ENCODE results near the gene PLEKHJ1. TPM values are rescaled to one million over a fixed set of nuclear protein-coding genes. Genes with fewer than 3 reads are reported as not detected.
A peak's percentile ranks its signal among the peaks of the same experiment; 100 is the strongest.

PLEKHJ1 gene
- total and polyA plus RNA-seq, 2 of the 13 experiments (the other 11 are each of a cell fraction or from before 2014, with no cell fraction given), result 70.5 to 130 TPM

GRCh38 chr19:2212861-2213711, 23.0 kb downstream of the PLEKHJ1 start (continued):
- no peak; the same call in none of the 2 replicates for TF ChIP-seq AHDC1 (CRISPR knock-in tag; IDR thresholded peaks at IDR 0.05; ENCODE audit: borderline replicate concordance)
- TF ChIP-seq HNF1B (CRISPR knock-in tag; IDR thresholded peaks at IDR 0.05), result 0 out of 2 replicates have a peak, but pooled peaks have one; percentile 56
- TF ChIP-seq ZBTB38 (CRISPR knock-in tag; IDR thresholded peaks at IDR 0.05), result peak; percentile 76
- TF ChIP-seq ZNF790 (CRISPR knock-in tag; IDR thresholded peaks at IDR 0.05; ENCODE audit: borderline replicate concordance), result peak; percentile 62; the same call in 1 of the 2 replicates
- peak; percentile 53; the same call in 1 of the 2 replicates for TF ChIP-seq HOXA7 (CRISPR knock-in tag; IDR thresholded peaks at IDR 0.05)
- TF ChIP-seq, protein P1, sequence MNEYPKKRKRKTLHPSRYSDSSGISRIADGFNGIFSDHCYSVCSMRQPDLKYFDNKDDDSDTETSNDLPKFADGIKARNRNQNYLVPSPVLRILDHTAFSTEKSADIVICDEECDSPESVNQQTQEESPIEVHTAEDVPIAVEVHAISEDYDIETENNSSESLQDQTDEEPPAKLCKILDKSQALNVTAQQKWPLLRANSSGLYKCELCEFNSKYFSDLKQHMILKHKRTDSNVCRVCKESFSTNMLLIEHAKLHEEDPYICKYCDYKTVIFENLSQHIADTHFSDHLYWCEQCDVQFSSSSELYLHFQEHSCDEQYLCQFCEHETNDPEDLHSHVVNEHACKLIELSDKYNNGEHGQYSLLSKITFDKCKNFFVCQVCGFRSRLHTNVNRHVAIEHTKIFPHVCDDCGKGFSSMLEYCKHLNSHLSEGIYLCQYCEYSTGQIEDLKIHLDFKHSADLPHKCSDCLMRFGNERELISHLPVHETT (CRISPR knock-in tag; conservative IDR thresholded peaks at IDR 0.05), result peak; percentile 30
- TF ChIP-seq DNMT3B (CRISPR knock-in tag; conservative IDR thresholded peaks at IDR 0.05), result 0 out of 2 replicates have a peak, but pooled peaks have one; percentile 40
- peak; percentile 72 for TF ChIP-seq ZNF547 (CRISPR knock-in tag; IDR thresholded peaks at IDR 0.05)
- TF ChIP-seq HES4 (CRISPR knock-in tag; IDR thresholded peaks at IDR 0.05; ENCODE audit: borderline replicate concordance), result peak; percentile 83
- peak; percentile 65; the same call in 1 of the 2 replicates for TF ChIP-seq TOE1 (CRISPR knock-in tag; IDR thresholded peaks at IDR 0.05)
- TF ChIP-seq CBX2 (IDR thresholded peaks at IDR 0.05; ENCODE audit: low read depth, low read length), result no peak
- TF ChIP-seq CBX2 (CRISPR knock-in tag; IDR thresholded peaks at IDR 0.05; ENCODE audit: low read depth), result no peak
- peak; percentile 89; the same call in 1 of the 2 replicates for TF ChIP-seq ZMAT3 (CRISPR knock-in tag; conservative IDR thresholded peaks at IDR 0.05)
- peak; percentile 93; the same call in 1 of the 2 replicates for TF ChIP-seq ERF (CRISPR knock-in tag; IDR thresholded peaks at IDR 0.05)
- TF ChIP-seq HNF4A (CRISPR knock-in tag; IDR thresholded peaks at IDR 0.05), result peak; percentile 96
- TF ChIP-seq POLR2A (IDR thresholded peaks at IDR 0.05; ENCODE audit: insufficient read depth in 1 of 2, low read depth in 2 of 2, low read length in 2 of 2), result 0 out of 4 replicates have a peak, but pooled peaks of 1 of the 2 experiments have one; percentile 24
- peak; percentile 93; the same call in 1 of the 2 replicates for TF ChIP-seq ATF5 (CRISPR knock-in tag; IDR thresholded peaks at IDR 0.05; ENCODE audit: low read depth)
- TF ChIP-seq, protein P2, sequence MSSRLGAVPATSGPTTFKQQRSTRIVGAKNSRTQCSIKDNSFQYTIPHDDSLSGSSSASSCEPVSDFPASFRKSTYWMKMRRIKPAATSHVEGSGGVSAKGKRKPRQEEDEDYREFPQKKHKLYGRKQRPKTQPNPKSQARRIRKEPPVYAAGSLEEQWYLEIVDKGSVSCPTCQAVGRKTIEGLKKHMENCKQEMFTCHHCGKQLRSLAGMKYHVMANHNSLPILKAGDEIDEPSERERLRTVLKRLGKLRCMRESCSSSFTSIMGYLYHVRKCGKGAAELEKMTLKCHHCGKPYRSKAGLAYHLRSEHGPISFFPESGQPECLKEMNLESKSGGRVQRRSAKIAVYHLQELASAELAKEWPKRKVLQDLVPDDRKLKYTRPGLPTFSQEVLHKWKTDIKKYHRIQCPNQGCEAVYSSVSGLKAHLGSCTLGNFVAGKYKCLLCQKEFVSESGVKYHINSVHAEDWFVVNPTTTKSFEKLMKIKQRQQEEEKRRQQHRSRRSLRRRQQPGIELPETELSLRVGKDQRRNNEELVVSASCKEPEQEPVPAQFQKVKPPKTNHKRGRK (CRISPR knock-in tag; IDR thresholded peaks at IDR 0.05), result no peak
